Progenitor cell of endocrine pancreas (in vitro differentiated cells): ENCODE results near the gene WEE1. TPM values are rescaled to one million over a fixed set of nuclear protein-coding genes. Genes with fewer than 3 reads are reported as not detected.
A peak's percentile ranks its signal among the peaks of the same experiment; 100 is the strongest.

Experiments
- DNase-seq: peaks from one replicate; pipeline ENCODE4 v3.0.0; 2021; ENCODE audit warnings: low spot score; ENCODE audit not compliant: unreplicated experiment
- H3K27ac Mint-ChIP-seq: 2 replicates; pipeline ENCODE4 v1.8.0; 2021; ENCODE audit warnings: mild to moderate bottlenecking, moderate library complexity, mixed read lengths
- H3K27me3 Mint-ChIP-seq: 2 replicates; pipeline ENCODE4 v1.8.0; 2021; ENCODE audit warnings: mixed read lengths
- H3K36me3 Mint-ChIP-seq: 2 replicates; pipeline ENCODE4 v1.8.0; 2022; ENCODE audit warnings: mixed read lengths; ENCODE audit not compliant: insufficient read depth
- H3K4me1 Mint-ChIP-seq: 2 replicates; pipeline ENCODE4 v1.8.0; 2021; ENCODE audit warnings: low read depth, mixed read lengths
- H3K4me3 Mint-ChIP-seq: 2 replicates; pipeline ENCODE4 v1.8.0; 2021; ENCODE audit warnings: low read depth, mild to moderate bottlenecking, moderate library complexity, mixed read lengths
- H3K9me3 Mint-ChIP-seq: 2 replicates; pipeline ENCODE4 v1.8.0; 2021; ENCODE audit warnings: low read depth, mixed read lengths
- CTCF ChIP-seq: fragments of 200-600 bp; sonication (generic); IDR thresholded peaks from one replicate; pipeline ENCODE4 v1.5.0; 2021; ENCODE audit warnings: antibody characterized with exemption, mild to moderate bottlenecking; ENCODE audit not compliant: unreplicated experiment
- total RNA-seq: library from RNA; stranded (reverse); gene quantifications from 2 replicates; pipeline ENCODE4 v1.2.1, GENCODE V29; 2021

Gene WEE1
- total RNA-seq, 1 donor from 2014 or later: 154 TPM

GRCh38 chr11:9607511-9607899 is 34.0 kb downstream of the WEE1 start:
- DNase-seq: no peak
- H3K4me1 Mint-ChIP-seq: peaks cover 15% of the 10 kb centered on the region

GRCh38 chr11:9609002-9609759 is 35.7 kb downstream of the WEE1 start:
- no peak for DNase-seq
- H3K36me3 Mint-ChIP-seq: no peaks in the 10 kb centered on the region
- peak overlapping the region; percentile 89 for H3K27ac Mint-ChIP-seq
- peaks cover 22% of the 10 kb centered on the region for H3K4me1 Mint-ChIP-seq
- peaks cover 3% of the 10 kb centered on the region for H3K9me3 Mint-ChIP-seq
- TF ChIP-seq CTCF: no peak
- H3K4me3 Mint-ChIP-seq: no peak overlapping the region
- no peaks in the 10 kb centered on the region for H3K27me3 Mint-ChIP-seq

More at GRCh38 chr11:9607511-9607899, 34.0 kb downstream of the WEE1 start:
- Mint-ChIP-seq H3K36me3 (no peaks in the 10 kb centered on the region), H3K27ac (peak overlapping the region; percentile 79), H3K9me3 (peaks cover 3% of the 10 kb centered on the region), H3K4me3 (no peak overlapping the region), H3K27me3 (no peaks in the 10 kb centered on the region)
- no peak for TF ChIP-seq CTCF

GRCh38 chr11:9609841-9610240 is 36.4 kb downstream of the WEE1 start:
- peaks cover 3% of the 10 kb centered on the region for H3K9me3 Mint-ChIP-seq
- TF ChIP-seq CTCF: no peak
- no peak for DNase-seq

GRCh38 chr11:9613118-9613829 is 39.8 kb downstream of the WEE1 start:
- peaks cover 20% of the 10 kb centered on the region for H3K4me1 Mint-ChIP-seq
- H3K36me3 Mint-ChIP-seq: no peaks in the 10 kb centered on the region
- peaks cover 3% of the 10 kb centered on the region for H3K9me3 Mint-ChIP-seq
- peak; percentile 94 for DNase-seq
- peak overlapping the region; percentile 72 for H3K4me3 Mint-ChIP-seq
- peak overlapping the region; percentile 99 for H3K27ac Mint-ChIP-seq
- peaks cover 7% of the 10 kb centered on the region for H3K27me3 Mint-ChIP-seq
- TF ChIP-seq CTCF: peak; percentile 92

More at GRCh38 chr11:9609841-9610240, 36.4 kb downstream of the WEE1 start:
- no peaks in the 10 kb centered on the region for H3K27me3 Mint-ChIP-seq
- no peak overlapping the region for H3K4me3 Mint-ChIP-seq
- H3K4me1 Mint-ChIP-seq: peaks cover 27% of the 10 kb centered on the region
- no peaks in the 10 kb centered on the region for H3K36me3 Mint-ChIP-seq
- H3K27ac Mint-ChIP-seq: no peak overlapping the region

- TF ChIP-seq CTCF: peak; percentile 85
- DNase-seq: peak; percentile 89
- peak overlapping the region; percentile 73 for H3K4me3 Mint-ChIP-seq
Measured at GRCh38 chr11:9613830-9614762, 40.6 kb downstream of the WEE1 start.

More at GRCh38 chr11:9613830-9614762, 40.6 kb downstream of the WEE1 start:
- H3K27me3 Mint-ChIP-seq: peaks cover 7% of the 10 kb centered on the region
- peaks cover 3% of the 10 kb centered on the region for H3K9me3 Mint-ChIP-seq
- H3K27ac Mint-ChIP-seq: peak overlapping the region; percentile 99
- no peaks in the 10 kb centered on the region for H3K36me3 Mint-ChIP-seq
- H3K4me1 Mint-ChIP-seq: peaks cover 20% of the 10 kb centered on the region
